NCI-H2107 treated with DMSO at 0.1 percent for 48 hours (cell line): Measurements from ENCODE around the gene HTR7.
A peak's percentile ranks its signal among the peaks of the same experiment; 100 is the strongest.
"Not testable (repeated sequence)": the region's sequence is repeated elsewhere in the genome, so short reads cannot be mapped to it uniquely, and the experiment has no call there.

Experiments
- DNase-seq: peaks from one replicate; lab custom pipeline; 2025; ENCODE audit not compliant: unreplicated experiment; lab: John Stamatoyannopoulos, UW

Gene HTR7

GRCh38 chr10:90857635-90858460 is at the start of gene HTR7:
Gene HTR7 (minus strand): TSS chr10:90858039. CDS start chr10:90857671, 368 bp downstream.
- DNase-seq = no peak

GRCh38 chr10:90906596-90906995 is 48.8 kb upstream of the HTR7 start:
- no peak for DNase-seq

DNA sequence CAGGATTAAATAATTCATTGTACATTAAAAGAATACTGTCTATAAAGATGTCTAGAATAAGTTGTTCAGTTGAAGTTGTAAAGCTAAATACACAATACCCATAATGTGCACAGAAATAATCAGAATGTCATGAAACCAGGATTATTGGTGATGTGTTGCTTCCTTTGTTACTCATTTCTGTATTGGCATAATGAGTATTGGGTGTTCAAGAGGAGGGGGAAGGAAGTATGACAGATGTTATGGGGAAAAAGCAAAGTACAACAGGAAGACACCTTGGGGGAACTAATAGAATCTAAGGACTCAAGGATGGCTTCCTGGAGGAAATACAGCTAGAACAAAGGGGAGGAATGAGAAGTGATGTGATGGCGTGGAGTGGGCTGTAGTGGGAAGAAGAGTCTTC is 48.1 kb upstream of the HTR7 start:
- DNase-seq = no peak

DNA sequence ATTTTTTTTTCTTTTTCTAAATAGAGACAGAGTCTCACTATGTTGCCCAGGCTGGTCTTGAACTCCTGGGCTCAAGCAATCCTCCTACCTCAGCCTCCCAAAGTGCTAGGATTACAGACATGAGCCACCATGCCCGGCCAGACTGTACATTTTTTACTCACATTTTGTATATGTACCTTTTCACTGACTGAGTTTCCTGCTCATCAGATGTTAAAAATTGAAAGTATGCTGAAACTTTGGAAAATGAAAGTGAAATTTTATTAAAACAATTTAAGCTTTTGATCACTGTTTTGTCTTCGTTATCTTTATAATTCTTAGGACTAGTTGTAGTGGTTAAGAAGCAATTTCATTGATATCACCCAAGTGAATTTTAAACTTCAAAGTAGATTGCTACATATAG is 39.1 kb upstream of the HTR7 start:
- not testable (repeated sequence) for DNase-seq

- no peak for DNase-seq
Measured at GRCh38 chr10:90893190-90893589, 35.4 kb upstream of the HTR7 start.

DNA sequence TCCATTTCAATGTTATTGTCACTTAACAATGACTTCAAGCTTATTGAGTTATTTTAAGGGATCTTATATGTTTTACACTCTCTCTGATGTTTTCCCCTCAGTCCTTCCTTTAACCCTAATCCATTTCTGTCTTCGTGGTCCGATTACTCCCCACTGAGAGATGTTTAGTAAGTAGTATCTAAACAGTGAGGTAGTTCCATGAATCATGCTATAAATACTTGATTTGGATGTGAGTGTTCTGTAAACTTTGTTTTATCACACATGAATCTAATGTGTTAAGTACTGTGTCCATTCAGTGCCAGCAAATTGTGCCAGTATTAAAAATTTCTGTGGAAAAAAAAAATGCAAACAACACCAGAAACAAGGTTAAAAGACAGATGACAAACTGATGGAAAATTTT is 32.5 kb upstream of the HTR7 start:
- DNase-seq = no peak

- no peak for DNase-seq
Measured at GRCh38 chr10:90889636-90890035, 31.8 kb upstream of the HTR7 start.

DNA sequence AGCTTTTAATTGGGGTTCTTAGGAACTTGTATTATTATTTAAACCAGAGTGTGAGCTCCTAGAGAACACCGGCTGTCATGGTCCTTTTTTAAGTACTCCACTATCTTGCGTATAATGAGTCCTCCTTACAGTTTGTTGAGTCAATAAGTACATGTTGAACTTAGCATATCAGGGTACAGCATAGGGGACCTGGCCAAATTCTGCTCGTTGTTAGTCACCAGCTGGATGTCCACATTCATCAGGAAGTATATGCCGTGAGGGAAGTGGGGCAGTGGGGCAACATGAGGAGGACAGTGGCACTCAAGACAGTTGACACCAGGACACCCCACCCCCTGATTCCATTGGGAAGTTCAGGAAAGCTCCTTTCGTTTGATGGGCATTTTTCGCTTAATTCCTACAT is 30.5 kb upstream of the HTR7 start:
- DNase-seq = no peak

DNA sequence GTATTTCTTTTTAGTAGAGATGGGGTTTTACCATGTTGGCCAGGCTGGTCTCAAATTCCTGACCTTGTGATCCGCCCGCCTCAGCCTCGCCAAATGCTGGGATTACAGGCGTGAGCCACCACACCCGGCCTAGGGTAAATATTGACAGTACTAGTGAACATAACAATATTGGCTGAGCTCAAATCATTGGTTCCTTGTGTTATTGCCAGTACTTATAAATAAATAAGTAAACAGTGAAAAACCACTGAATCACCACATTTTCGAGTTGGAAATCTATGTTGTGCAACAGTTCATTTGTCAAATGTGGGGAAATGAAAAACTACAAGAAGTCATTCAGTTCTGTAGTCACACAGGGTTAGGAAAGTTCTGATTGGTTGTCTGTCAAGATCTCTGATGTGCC is 29.7 kb upstream of the HTR7 start:
- DNase-seq = no peak

DNA sequence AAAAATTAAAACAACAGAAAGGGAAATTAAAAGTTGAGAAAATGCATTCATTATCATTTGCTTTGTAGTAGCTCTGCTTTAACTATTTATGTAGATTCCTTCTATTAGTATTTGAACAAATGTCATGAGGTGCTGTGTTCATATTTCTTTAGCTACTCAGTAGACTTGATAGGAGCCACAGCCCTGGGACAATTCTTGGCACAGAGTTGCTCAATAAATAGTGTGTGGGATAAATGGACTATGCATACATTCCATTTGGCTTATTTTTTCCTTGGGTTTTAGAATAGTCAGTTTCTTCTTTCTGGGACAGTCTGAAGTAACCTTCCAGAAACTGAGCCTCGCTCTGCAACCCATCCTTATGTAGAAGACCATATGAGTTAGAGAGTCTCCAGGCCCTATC is 27.3 kb upstream of the HTR7 start:
- no peak for DNase-seq

- no peak for DNase-seq
Measured at GRCh38 chr10:90884431-90884830, 26.6 kb upstream of the HTR7 start.

- DNase-seq = peak; percentile 9
Measured at GRCh38 chr10:90880059-90880719, 22.4 kb upstream of the HTR7 start.

DNA sequence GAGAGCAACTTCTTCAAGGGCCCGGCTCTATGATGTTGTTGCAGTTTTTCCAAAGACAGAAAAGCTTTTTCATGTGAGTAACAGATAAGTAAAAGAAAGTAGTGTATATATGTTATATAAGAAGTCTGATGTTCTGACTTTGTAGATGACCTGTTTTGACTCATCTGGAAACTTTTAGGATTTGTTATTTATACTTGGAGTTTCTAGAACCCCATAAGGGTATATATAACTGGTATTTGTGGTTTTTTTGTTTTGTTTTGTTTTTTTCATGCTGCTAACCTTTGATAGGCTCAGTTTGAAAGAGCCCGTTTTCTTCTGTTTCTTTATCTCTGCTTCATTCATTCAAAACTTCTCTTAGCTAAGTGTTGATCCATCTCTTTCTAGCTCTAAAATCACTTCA is 21.2 kb upstream of the HTR7 start:
- DNase-seq = no peak

DNA sequence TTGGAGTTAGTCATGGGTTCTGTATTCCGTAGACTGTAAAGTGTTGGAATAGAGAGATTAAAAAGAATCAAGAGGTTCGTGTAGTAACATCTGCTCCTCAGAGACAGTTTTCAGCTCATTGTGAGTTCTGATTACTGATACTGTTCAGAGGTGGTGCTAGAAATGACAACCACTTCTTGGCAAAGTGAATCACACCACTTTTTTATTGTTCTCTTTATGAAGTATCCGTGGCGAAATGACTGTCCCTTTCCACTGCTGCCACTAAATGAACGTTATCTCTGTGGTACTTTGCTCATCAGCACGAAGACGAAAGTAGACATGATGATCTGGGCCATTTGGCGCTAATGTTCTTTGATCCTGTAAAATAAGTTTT is 14.8 kb upstream of the HTR7 start:
- no peak for DNase-seq

- DNase-seq = peak; percentile 47
Measured at GRCh38 chr10:90871766-90872647, 14.2 kb upstream of the HTR7 start, which contains the start of gene RPP30. Gene RPP30 (plus strand): TSS chr10:90871974. CDS start chr10:90871987, 13 bp downstream.

DNA sequence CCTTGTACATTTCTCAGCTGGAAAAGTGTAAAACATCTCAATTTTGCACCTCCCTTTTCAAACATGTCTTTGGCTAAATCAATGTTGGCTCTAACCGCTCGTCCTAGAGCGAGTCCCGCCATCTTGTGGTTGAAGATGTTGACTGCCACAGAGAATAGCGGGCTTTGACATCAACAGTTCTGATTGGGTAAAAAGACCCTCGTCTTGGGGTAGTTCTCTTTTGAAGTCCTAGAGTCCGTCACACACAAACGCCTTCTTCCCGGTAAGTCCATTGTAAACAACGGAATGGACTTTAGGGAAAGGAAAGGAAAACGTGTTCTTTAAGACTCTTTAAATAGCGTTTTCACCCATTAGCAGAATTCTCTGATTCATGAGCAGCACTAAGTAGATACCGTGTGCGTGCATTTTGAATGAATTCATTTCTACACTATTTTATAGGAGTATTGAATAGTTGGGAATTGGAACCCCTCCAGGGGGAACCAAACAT is 13.5 kb upstream of the HTR7 start:
- peak; percentile 17 for DNase-seq

DNA sequence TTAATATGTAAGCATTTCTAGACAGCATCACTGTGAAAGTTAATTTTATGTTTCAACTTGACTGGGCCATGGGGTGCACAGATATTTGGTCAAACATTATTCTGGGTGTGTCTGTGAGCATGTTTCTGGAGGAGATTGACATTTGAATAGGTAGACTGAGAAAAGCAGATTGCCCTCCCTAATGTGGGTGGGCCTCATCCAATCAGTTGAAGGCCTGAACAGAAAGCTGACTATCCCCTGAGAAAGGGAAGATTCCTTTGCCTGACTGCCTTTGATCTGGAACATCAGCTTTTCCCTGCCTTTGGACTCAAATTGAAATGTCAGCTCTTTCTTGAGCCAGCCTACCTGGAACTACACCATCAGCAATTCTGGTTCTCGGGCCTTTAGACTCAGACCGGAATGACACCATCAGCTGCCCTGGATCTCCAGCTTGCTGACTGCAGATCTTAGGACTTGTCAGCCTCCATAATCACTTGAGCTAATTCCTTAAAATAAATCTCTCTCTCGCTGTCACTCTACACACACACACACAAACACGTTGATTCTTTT is 8.3 kb upstream of the HTR7 start:
- no peak for DNase-seq

DNA sequence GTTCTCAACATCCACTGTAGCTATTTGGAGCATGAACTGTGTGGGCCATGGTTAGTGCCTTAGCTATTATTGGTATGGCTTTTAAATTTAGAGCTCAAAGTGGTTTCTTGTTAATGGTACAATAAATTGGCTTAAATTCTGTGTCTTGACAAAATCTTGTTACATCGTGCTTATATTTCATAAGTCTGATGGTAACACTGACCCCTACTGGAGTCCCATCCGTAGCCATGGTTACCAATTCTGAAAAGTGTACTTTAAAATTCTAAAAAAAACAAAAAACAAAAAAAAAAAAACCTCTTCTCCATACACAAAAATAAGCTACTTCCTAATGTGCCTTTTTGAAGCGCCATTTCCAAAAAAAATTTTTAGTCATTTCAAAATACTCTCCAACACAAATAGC is 7.6 kb upstream of the HTR7 start:
- no peak for DNase-seq

DNA sequence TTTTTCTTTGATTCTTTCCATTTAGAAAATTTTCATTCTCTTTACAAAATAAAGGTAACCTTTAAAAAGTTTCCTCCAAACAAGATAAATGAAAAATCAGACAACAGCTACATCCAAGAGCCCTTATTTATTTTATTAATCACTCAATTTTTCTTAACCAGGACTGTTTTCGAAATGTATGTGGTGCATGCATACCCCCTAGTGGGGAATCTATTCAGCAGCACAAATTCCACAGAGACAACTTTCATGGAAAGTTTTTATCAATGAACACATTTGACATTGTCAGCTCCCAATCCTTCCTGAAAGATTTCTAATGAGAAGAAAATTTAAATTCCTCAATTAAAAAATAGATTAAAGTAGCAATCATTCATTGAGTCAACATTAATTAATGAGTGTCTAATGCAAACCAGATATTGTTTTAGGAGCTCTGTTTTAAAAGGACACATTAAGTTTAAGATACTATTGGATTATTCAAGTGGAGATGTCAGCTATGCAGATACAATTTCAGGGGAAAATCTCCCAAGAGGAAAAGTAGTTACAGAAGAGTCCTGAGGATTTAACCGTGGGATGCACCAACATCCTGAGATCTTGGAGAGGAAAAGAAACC is 5.2 kb upstream of the HTR7 start:
- DNase-seq = no peak

GRCh38 chr10:90860790-90861189 is 3.0 kb upstream of the HTR7 start:
- no peak for DNase-seq

DNA sequence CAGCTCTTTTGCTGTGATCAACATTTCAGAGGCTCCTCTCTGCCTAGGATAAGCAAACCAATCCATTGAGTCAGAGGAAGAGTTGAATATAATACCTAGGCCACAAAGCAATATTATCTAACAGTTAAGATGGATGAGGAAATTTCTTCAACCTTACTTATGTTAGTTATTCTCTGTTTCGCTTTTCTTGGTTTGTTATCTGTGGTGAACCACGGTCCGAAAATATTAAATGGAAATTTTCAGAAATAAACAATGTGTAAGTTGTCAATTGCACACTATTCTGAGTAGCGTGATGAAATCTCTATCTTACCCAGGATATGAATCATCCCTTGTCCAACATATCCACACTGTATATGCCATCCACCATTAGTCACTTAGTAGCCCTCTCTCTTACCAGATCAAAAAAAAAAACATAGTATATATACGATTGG is 1.5 kb upstream of the HTR7 start:
- no peak for DNase-seq
